BJ (cell line): ENCODE measurements around the gene HS3ST3A1. TPM values are rescaled to one million over a fixed set of nuclear protein-coding genes. Genes with fewer than 3 reads are reported as not detected.

Experiments
- CTCF ChIA-PET: fragments of 350-600 bp; formaldehyde crosslinking; extraction: SDS; loops from one replicate; lab custom pipeline; 2021; ENCODE audit warnings: antibody characterized with exemption, inconsistent platforms; lab: Yijun Ruan, JAX
- POLR2A ChIA-PET: fragments of 300-600 bp; sonication (Branson Sonifier 250); formaldehyde crosslinking; extraction: SDS; loops from one replicate; lab custom pipeline; 2021; ENCODE audit warnings: antibody characterized with exemption; lab: Charles Lee
- DNase-seq: peaks from one replicate; pipeline ENCODE4 v3.0.0-alpha.2; 2011; ENCODE audit warnings: low read depth
- H3K27me3 ChIP-seq: 2 replicates; pipeline ENCODE4 v1.6.0; 2011; ENCODE audit warnings: low read length; ENCODE audit not compliant: control insufficient read depth, insufficient read depth
- H3K36me3 ChIP-seq: 2 replicates; pipeline ENCODE4 v1.5.1; 2011; ENCODE audit warnings: low read length; ENCODE audit not compliant: control insufficient read depth, insufficient read depth
- H3K4me3 ChIP-seq: 2 replicates; pipeline ENCODE4 v1.5.1; 2011; ENCODE audit warnings: low read depth, mild to moderate bottlenecking, control low read depth, low read length
- polyA plus RNA-seq: library from polyadenylated mRNA; depleted of rRNA; stranded (reverse); fragments of >200 nt; gene quantifications from 2 replicates; pipeline ENCODE4 v1.2.3, GENCODE V29; 2011
- TF ChIP-seq, protein P1 (sequence below): IDR thresholded peaks from 2 replicates; pipeline ENCODE4 v1.5.1; 2011; ENCODE audit warnings: low read depth, mild to moderate bottlenecking, control low read depth, inconsistent platforms, low read length, moderate library complexity; ENCODE audit not compliant: insufficient read depth

HS3ST3A1 gene
- polyA plus RNA-seq, 1 experiment = 7.5 TPM

DNA sequence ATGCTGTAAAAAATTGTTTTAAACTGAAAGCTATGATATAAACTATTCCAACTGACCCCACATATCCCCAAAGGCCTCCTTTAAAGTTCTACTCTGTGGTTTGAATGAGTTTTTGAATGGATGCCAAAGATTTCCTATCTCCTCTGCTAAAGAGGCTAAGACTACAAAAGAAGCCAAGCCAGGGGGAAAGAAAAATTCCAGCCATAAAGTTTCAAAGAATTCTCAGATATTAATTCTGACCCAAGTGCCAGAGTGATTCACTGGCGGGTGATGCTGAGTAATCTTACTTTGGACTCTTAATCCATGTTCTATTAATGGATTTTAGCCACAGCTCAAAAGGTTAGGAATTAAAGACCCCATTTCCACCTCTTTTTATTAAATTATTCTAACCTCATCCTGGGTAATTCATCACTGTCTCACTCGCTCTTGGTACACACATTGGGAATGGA, 60.7 kb downstream of the HS3ST3A1 start:
- ChIA-PET CTCF (no interaction called here), POLR2A (interaction anchor here (0.7 kb wide), 1 partner anchor 42 kb away, joined by 3 read pairs; no protein-coding TSS in a partner anchor)
- DNase-seq = peak; percentile 85
- Histone ChIP-seq H3K4me3 (no peak overlapping the region), H3K27me3 (no peaks in the 10 kb centered on the region), H3K36me3 (no peaks in the 10 kb centered on the region)
- TF ChIP-seq, protein P1, sequence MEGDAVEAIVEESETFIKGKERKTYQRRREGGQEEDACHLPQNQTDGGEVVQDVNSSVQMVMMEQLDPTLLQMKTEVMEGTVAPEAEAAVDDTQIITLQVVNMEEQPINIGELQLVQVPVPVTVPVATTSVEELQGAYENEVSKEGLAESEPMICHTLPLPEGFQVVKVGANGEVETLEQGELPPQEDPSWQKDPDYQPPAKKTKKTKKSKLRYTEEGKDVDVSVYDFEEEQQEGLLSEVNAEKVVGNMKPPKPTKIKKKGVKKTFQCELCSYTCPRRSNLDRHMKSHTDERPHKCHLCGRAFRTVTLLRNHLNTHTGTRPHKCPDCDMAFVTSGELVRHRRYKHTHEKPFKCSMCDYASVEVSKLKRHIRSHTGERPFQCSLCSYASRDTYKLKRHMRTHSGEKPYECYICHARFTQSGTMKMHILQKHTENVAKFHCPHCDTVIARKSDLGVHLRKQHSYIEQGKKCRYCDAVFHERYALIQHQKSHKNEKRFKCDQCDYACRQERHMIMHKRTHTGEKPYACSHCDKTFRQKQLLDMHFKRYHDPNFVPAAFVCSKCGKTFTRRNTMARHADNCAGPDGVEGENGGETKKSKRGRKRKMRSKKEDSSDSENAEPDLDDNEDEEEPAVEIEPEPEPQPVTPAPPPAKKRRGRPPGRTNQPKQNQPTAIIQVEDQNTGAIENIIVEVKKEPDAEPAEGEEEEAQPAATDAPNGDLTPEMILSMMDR = no peak

DNA sequence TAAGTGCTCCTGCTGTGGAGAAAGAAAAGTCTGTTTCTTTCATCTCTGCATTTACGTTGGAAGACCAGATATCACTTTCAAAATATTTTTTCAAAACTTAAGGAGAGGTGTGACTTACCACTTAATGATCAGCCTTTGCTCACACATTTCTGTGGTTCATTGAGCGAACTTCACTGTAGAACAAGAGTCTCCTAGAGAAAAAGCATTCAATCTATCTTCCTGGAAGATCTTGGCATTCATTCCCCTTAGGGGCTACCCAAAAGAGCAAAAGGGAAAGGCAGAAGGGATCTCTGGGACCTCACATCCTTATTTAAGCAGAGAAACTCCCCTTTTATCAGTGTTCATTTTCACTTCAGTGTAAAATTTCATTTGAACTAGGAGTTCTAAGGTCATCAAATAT, 61.2 kb downstream of the HS3ST3A1 start:
- Histone ChIP-seq H3K27me3 (no peaks in the 10 kb centered on the region), H3K4me3 (no peak overlapping the region), H3K36me3 (no peaks in the 10 kb centered on the region; the same call in 1 of the 2 replicates)
- POLR2A ChIA-PET = interaction anchor here (0.7 kb wide), 1 partner anchor 43 kb away, joined by 3 read pairs; no protein-coding TSS in a partner anchor
- TF ChIP-seq, protein P1 = no peak
- CTCF ChIA-PET = interaction anchor here (1.0 kb wide), 1 partner anchor 112 kb away, joined by 3 read pairs; no protein-coding TSS in a partner anchor
- DNase-seq = no peak

DNA sequence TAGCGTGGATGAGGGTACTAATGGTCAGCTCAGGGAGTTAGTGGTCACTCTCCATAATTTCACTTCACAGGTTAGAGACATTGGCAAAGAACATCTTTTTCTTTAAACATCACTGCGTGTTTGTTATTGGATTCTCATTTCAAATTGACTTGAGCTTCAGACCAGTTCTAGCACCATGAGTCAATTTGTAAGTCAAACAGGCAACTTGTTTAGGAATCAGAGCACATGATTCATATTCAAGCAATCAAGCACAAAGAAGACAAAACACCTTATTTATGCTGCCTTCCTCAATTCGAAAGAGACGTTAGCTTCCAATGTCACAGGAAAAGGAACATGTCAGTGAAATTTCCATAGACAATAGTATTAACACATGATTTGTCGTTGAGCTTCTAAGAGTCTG, 62.3 kb downstream of the HS3ST3A1 start:
- Histone ChIP-seq H3K36me3 (no peaks in the 10 kb centered on the region; the same call in 1 of the 2 replicates), H3K4me3 (no peak overlapping the region), H3K27me3 (no peaks in the 10 kb centered on the region)
- ChIA-PET CTCF (interaction anchor here (0.7 to 1.0 kb wide), 2 partner anchors 14 to 111 kb away, joined by 3 read pairs; no protein-coding TSS in a partner anchor), POLR2A (no interaction called here)
- TF ChIP-seq, protein P1 = no peak
- DNase-seq = no peak

DNA sequence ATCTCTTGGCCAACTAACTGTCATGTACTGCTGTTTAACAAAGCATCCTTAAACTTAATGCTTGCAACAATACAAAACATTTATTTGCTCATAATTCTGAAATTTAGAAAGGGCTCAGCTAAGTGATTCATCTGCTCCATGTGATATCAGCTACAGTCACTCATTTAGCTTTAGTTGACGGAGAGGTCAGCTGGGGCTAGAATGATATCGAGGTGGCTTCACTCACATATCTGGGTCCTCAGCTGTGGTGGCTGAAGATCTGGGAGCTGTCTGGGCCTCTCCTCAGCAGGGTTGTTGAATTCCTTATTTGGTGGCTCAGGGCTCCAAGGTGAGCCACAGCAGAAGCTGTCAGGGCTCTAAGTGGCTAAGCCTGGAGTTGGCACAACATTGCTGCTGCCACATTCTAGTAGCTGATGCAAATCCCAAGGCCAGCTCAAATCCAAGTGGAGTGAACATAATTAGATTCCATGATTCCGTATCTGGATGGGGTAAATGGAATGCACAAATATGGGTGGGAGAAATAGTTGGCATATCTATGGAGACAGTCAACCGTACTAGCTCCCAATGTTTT, 62.8 kb downstream of the HS3ST3A1 start:
- CTCF ChIA-PET = no interaction called here
- POLR2A ChIA-PET = no interaction called here
- H3K4me3 ChIP-seq = no peak overlapping the region
- DNase-seq = no peak
- H3K36me3 ChIP-seq = no peaks in the 10 kb centered on the region; the same call in 1 of the 2 replicates
- TF ChIP-seq, protein P1 = no peak
- H3K27me3 ChIP-seq = no peaks in the 10 kb centered on the region

DNA sequence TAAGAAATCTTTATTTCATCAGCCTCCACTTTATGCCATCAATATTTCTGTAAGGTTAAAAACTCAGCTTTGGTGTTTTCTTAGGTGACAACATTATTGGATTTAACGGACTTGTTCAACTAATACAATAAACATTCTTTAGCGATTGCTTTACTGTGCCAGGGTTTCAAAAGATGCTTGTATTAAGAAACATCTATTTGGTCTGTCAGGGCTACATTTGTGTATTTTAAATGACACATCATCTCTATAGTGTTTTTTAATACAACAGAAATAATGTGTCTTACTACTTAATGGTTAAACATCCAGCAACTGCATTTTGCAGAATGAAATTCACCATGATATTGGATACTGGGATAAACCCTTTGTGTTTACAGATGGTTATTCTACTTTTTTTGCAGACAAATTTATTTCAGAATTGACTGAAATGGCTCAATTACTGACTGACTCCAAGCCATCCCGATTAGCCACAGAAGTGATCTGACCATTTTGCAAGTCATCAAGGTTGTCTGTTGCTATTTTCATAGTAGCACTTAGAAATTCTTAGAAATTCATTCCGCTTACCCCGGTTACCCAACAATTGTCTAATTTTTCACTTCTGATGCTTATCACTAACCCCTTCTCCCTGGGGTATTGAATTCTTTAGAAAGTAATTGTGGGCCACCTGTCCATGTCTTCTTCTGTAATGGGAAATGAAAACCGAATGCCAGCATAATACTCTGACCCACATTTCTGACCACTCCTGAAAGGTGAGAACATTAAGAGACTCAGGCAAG, 63.7 kb downstream of the HS3ST3A1 start:
- H3K27me3 ChIP-seq = no peaks in the 10 kb centered on the region
- H3K4me3 ChIP-seq = no peak overlapping the region
- ChIA-PET CTCF (no interaction called here), POLR2A (no interaction called here)
- TF ChIP-seq, protein P1 = no peak
- no peak for DNase-seq
- H3K36me3 ChIP-seq = no peaks in the 10 kb centered on the region; the same call in 1 of the 2 replicates
